WTC11 (cell line): Measurements from ENCODE around the gene DLG1. TPM values are rescaled to one million over a fixed set of nuclear protein-coding genes. Genes with fewer than 3 reads are reported as not detected.

Source experiments
- ATAC-seq: fragments of 200-7000 bp; cut with Tn5 transposase; 2 replicates; pipeline ENCODE4 v1.10.0; 2021; ENCODE audit warnings: mild to moderate bottlenecking, moderate library complexity
- CTCF ChIA-PET: fragments of 300-600 bp; sonication (Branson Sonifier 250); formaldehyde crosslinking; loops from one replicate; lab custom pipeline; 2021; ENCODE audit warnings: antibody characterized with exemption; lab: Charles Lee
- POLR2A ChIA-PET: fragments of 350-600 bp; sonication (Branson Sonifier 250); formaldehyde crosslinking; loops from one replicate; lab custom pipeline; 2021; ENCODE audit warnings: antibody characterized with exemption; lab: Charles Lee
- DNase-seq: peaks from one replicate; pipeline ENCODE4 v3.0.0; 2021; ENCODE audit warnings: low spot score
- H3K27ac Mint-ChIP-seq: 2 replicates; pipeline ENCODE4 v1.8.0; 2021; ENCODE audit warnings: mixed read lengths
- H3K27me3 Mint-ChIP-seq: 2 replicates; pipeline ENCODE4 v1.8.0; 2021; ENCODE audit warnings: low read depth, mild to moderate bottlenecking, moderate library complexity, mixed read lengths
- H3K36me3 Mint-ChIP-seq: 2 replicates; pipeline ENCODE4 v1.8.0; 2021; ENCODE audit warnings: mixed read lengths
- H3K4me1 Mint-ChIP-seq: 2 replicates; pipeline ENCODE4 v1.8.0; 2022; ENCODE audit warnings: mixed read lengths
- H3K4me3 Mint-ChIP-seq: 2 replicates; pipeline ENCODE4 v1.8.0; 2021; ENCODE audit warnings: mild to moderate bottlenecking, moderate library complexity, mixed read lengths
- H3K9me3 Mint-ChIP-seq: 2 replicates; pipeline ENCODE4 v1.8.0; 2021; ENCODE audit warnings: mixed read lengths
- AR ChIP-seq: fragments of 250-450 bp; sonication (Bioruptor Pico); IDR thresholded peaks from 2 replicates; pipeline ENCODE4 v1.9.0; 2021; ENCODE audit warnings: mild to moderate bottlenecking
- CBFB ChIP-seq: sonication (generic); formaldehyde crosslinking; IDR thresholded peaks from 2 replicates; pipeline ENCODE4 v1.8.1; 2022; ENCODE audit warnings: mild to moderate bottlenecking, low read depth, missing genetic modification reagents
- HMGA2 ChIP-seq: fragments of 250-450 bp; sonication (Bioruptor Pico); IDR thresholded peaks from 2 replicates; pipeline ENCODE4 v1.4.0; 2021; ENCODE audit warnings: mild to moderate bottlenecking, moderate library complexity
- IRF2 ChIP-seq: sonication (generic); formaldehyde crosslinking; IDR thresholded peaks from 2 replicates; pipeline ENCODE4 v1.8.0; 2022; ENCODE audit warnings: low read depth, missing genetic modification reagents, borderline replicate concordance
- MXD4 ChIP-seq: fragments of 250-450 bp; sonication (Bioruptor Pico); IDR thresholded peaks from 2 replicates; pipeline ENCODE4 v1.8.0; 2021; ENCODE audit warnings: mild to moderate bottlenecking, moderate library complexity, borderline replicate concordance
- MYBL2 ChIP-seq: sonication (generic); formaldehyde crosslinking; IDR thresholded peaks from 2 replicates; pipeline ENCODE4 v1.8.1; 2023; ENCODE audit warnings: mild to moderate bottlenecking, moderate library complexity, missing genetic modification reagents
- RORB ChIP-seq: fragments of 250-450 bp; sonication (Bioruptor Pico); IDR thresholded peaks from 2 replicates; pipeline ENCODE4 v1.9.0; 2021; ENCODE audit warnings: mild to moderate bottlenecking
- SMAD3 ChIP-seq: sonication (generic); formaldehyde crosslinking; IDR thresholded peaks from 2 replicates; pipeline ENCODE4 v1.8.0; 2022; ENCODE audit warnings: missing genetic modification reagents, mild to moderate bottlenecking, borderline replicate concordance
- SMAD4 ChIP-seq: sonication (generic); formaldehyde crosslinking; IDR thresholded peaks from 2 replicates; pipeline ENCODE4 v1.8.0; 2022; ENCODE audit warnings: mild to moderate bottlenecking, missing genetic modification reagents
- STAT6 ChIP-seq: sonication (generic); formaldehyde crosslinking; conservative IDR thresholded peaks from 2 replicates; pipeline ENCODE4 v1.8.1; 2023; ENCODE audit warnings: mild to moderate bottlenecking, low read depth, missing genetic modification reagents, moderate library complexity
- ZNF263 ChIP-seq: sonication (generic); formaldehyde crosslinking; IDR thresholded peaks from 2 replicates; pipeline ENCODE4 v1.8.1; 2022; ENCODE audit warnings: low read depth, mild to moderate bottlenecking, moderate library complexity, missing genetic modification reagents
- total RNA-seq: library from RNA; stranded (reverse); gene quantifications from 3 replicates; pipeline ENCODE4 v1.2.3, GENCODE V29; 2021

Gene DLG1
- total RNA-seq, 1 experiment from 2014 or later = 81.1 TPM

DNA sequence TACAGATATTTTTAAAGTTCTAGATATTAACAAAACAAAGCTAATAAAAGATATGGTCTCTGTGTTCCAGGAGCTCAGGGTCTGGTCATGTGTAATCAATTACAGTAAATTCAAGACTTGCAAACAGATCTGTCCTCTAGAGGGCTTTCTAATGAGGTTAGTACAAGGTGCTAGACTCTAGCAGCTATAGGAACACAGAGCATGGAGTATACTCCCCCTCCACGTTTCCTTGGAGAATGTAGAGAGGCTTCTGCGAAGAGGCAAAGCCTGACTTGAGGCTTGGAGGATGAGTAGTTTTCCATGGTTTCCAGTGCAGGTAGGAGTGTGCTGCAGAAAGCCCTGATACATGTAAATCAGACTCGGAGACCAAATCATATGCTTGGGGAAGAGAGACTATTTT, 32.7 kb upstream of the DLG1 start (continued):
- TF ChIP-seq AR (CRISPR knock-in tag) = no peak
- no peak for TF ChIP-seq RORB (CRISPR knock-in tag)
- TF ChIP-seq MXD4 (CRISPR knock-in tag) = no peak
- TF ChIP-seq STAT6 (CRISPR knock-in tag) = no peak

- POLR2A ChIA-PET = no interaction called here
- CTCF ChIA-PET = no interaction called here
Observed at GRCh38 chr3:197329382-197329781, 31.0 kb upstream of the DLG1 start.

GRCh38 chr3:197328198-197328597, 29.8 kb upstream of the DLG1 start:
- ChIA-PET POLR2A (interaction anchor here (1.2 kb wide), 1 partner anchor 18 kb away, joined by 3 read pairs; no protein-coding TSS in a partner anchor), CTCF (no interaction called here)
- TF ChIP-seq SMAD4 (CRISPR knock-in tag) (no peak), ZNF263 (no peak), IRF2 (no peak), AR (CRISPR knock-in tag) (no peak), MYBL2 (CRISPR knock-in tag) (no peak)
- Mint-ChIP-seq H3K27me3 (peaks cover 2% of the 10 kb centered on the region; the same call in 1 of the 2 replicates), H3K4me1 (peaks cover 10% of the 10 kb centered on the region), H3K4me3 (no peak overlapping the region), H3K9me3 (no peaks in the 10 kb centered on the region), H3K27ac (no peak overlapping the region), H3K36me3 (no peaks in the 10 kb centered on the region)
- DNase-seq (no peak), ATAC-seq (no peak)

More at GRCh38 chr3:197329382-197329781, 31.0 kb upstream of the DLG1 start:
- Mint-ChIP-seq H3K27me3 (peaks cover 2% of the 10 kb centered on the region; the same call in 1 of the 2 replicates), H3K4me3 (no peak overlapping the region), H3K36me3 (no peaks in the 10 kb centered on the region), H3K9me3 (no peaks in the 10 kb centered on the region), H3K27ac (no peak overlapping the region), H3K4me1 (peaks cover 22% of the 10 kb centered on the region)
- DNase-seq = no peak
- no peak for ATAC-seq
- TF ChIP-seq SMAD3 (CRISPR knock-in tag) (no peak), CBFB (CRISPR knock-in tag) (no peak), HMGA2 (CRISPR knock-in tag) (no peak), AR (CRISPR knock-in tag) (no peak)
